WTC11 (cell line): Measurements from ENCODE around the gene CACNB4. TPM values are rescaled to one million over a fixed set of nuclear protein-coding genes. Genes with fewer than 3 reads are reported as not detected.

ENCODE experiments used
- ATAC-seq: fragments of 200-7000 bp; cut with Tn5 transposase; 2 replicates; pipeline ENCODE4 v1.10.0; 2021; ENCODE audit warnings: mild to moderate bottlenecking, moderate library complexity
- CTCF ChIA-PET: fragments of 300-600 bp; sonication (Branson Sonifier 250); formaldehyde crosslinking; loops from one replicate; lab custom pipeline; 2021; ENCODE audit warnings: antibody characterized with exemption; lab: Charles Lee
- POLR2A ChIA-PET: fragments of 350-600 bp; sonication (Branson Sonifier 250); formaldehyde crosslinking; loops from one replicate; lab custom pipeline; 2021; ENCODE audit warnings: antibody characterized with exemption; lab: Charles Lee
- DNase-seq: peaks from one replicate; pipeline ENCODE4 v3.0.0; 2021; ENCODE audit warnings: low spot score
- H3K27ac Mint-ChIP-seq: 2 replicates; pipeline ENCODE4 v1.8.0; 2021; ENCODE audit warnings: mixed read lengths
- H3K27me3 Mint-ChIP-seq: 2 replicates; pipeline ENCODE4 v1.8.0; 2021; ENCODE audit warnings: low read depth, mild to moderate bottlenecking, moderate library complexity, mixed read lengths
- H3K36me3 Mint-ChIP-seq: 2 replicates; pipeline ENCODE4 v1.8.0; 2021; ENCODE audit warnings: mixed read lengths
- H3K4me1 Mint-ChIP-seq: 2 replicates; pipeline ENCODE4 v1.8.0; 2022; ENCODE audit warnings: mixed read lengths
- H3K4me3 Mint-ChIP-seq: 2 replicates; pipeline ENCODE4 v1.8.0; 2021; ENCODE audit warnings: mild to moderate bottlenecking, moderate library complexity, mixed read lengths
- H3K9me3 Mint-ChIP-seq: 2 replicates; pipeline ENCODE4 v1.8.0; 2021; ENCODE audit warnings: mixed read lengths
- AR ChIP-seq: fragments of 250-450 bp; sonication (Bioruptor Pico); IDR thresholded peaks from 2 replicates; pipeline ENCODE4 v1.9.0; 2021; ENCODE audit warnings: mild to moderate bottlenecking
- CREB1 ChIP-seq: sonication (generic); formaldehyde crosslinking; IDR thresholded peaks from 2 replicates; pipeline ENCODE4 v1.8.0; 2023; ENCODE audit warnings: mild to moderate bottlenecking, missing genetic modification reagents
- FOXP1 ChIP-seq: sonication (generic); formaldehyde crosslinking; IDR thresholded peaks from 2 replicates; pipeline ENCODE4 v1.8.0; 2022; ENCODE audit warnings: missing genetic modification reagents, mild to moderate bottlenecking, moderate library complexity, borderline replicate concordance
- GRHL2 ChIP-seq: fragments of 250-450 bp; sonication (Bioruptor Pico); IDR thresholded peaks from 2 replicates; pipeline ENCODE4 v1.8.0; 2022; ENCODE audit warnings: mild to moderate bottlenecking, moderate library complexity; ENCODE audit not compliant: insufficient replicate concordance, severe bottlenecking
- HMGA2 ChIP-seq: fragments of 250-450 bp; sonication (Bioruptor Pico); IDR thresholded peaks from 2 replicates; pipeline ENCODE4 v1.4.0; 2021; ENCODE audit warnings: mild to moderate bottlenecking, moderate library complexity
- IRF2 ChIP-seq: sonication (generic); formaldehyde crosslinking; IDR thresholded peaks from 2 replicates; pipeline ENCODE4 v1.8.0; 2022; ENCODE audit warnings: low read depth, missing genetic modification reagents, borderline replicate concordance
- JAZF1 ChIP-seq: fragments of 250-450 bp; sonication (Bioruptor Pico); IDR thresholded peaks from 2 replicates; pipeline ENCODE4 v1.9.0; 2021; ENCODE audit warnings: moderate library complexity, mild to moderate bottlenecking, inconsistent platforms
- NR1H2 ChIP-seq: sonication (generic); formaldehyde crosslinking; IDR thresholded peaks from 2 replicates; pipeline ENCODE4 v1.9.0; 2021; ENCODE audit warnings: mild to moderate bottlenecking, moderate library complexity, missing genetic modification reagents
- OVOL2 ChIP-seq: fragments of 250-450 bp; sonication (Bioruptor Pico); IDR thresholded peaks from 2 replicates; pipeline ENCODE4 v1.9.0; 2021; ENCODE audit warnings: mild to moderate bottlenecking, borderline replicate concordance
- TP53 ChIP-seq: sonication (generic); formaldehyde crosslinking; IDR thresholded peaks from 2 replicates; pipeline ENCODE4 v1.8.1; 2023; ENCODE audit warnings: mild to moderate bottlenecking, missing genetic modification reagents
- ZNF219 ChIP-seq: sonication (generic); formaldehyde crosslinking; IDR thresholded peaks from 2 replicates; pipeline ENCODE4 v1.8.0; 2023; ENCODE audit warnings: missing genetic modification reagents, mild to moderate bottlenecking, borderline replicate concordance
- ZNF232 ChIP-seq: sonication (generic); formaldehyde crosslinking; IDR thresholded peaks from 2 replicates; pipeline ENCODE4 v1.8.0; 2022; ENCODE audit warnings: mild to moderate bottlenecking, missing genetic modification reagents
- total RNA-seq: library from RNA; stranded (reverse); gene quantifications from 3 replicates; pipeline ENCODE4 v1.2.3, GENCODE V29; 2021
- TF ChIP-seq, protein P1 (sequence below): sonication (generic); formaldehyde crosslinking; IDR thresholded peaks from 2 replicates; pipeline ENCODE4 v1.8.0; 2022; ENCODE audit warnings: mild to moderate bottlenecking, missing genetic modification reagents
- TF ChIP-seq, protein P2 (sequence below): fragments of 200-600 bp; IDR thresholded peaks from 2 replicates; pipeline ENCODE4 v1.8.0; 2022; ENCODE audit warnings: antibody characterized with exemption
- TF ChIP-seq, protein P3 (sequence below): sonication (generic); formaldehyde crosslinking; IDR thresholded peaks from 2 replicates; pipeline ENCODE4 v1.8.0; 2022; ENCODE audit warnings: missing genetic modification reagents
- TF ChIP-seq, protein P4 (sequence below): sonication (generic); formaldehyde crosslinking; conservative IDR thresholded peaks from 2 replicates; pipeline ENCODE4 v1.8.1; 2022; ENCODE audit warnings: mild to moderate bottlenecking, missing genetic modification reagents
- TF ChIP-seq, protein P5 (sequence below): fragments of 250-450 bp; sonication (Bioruptor Pico); IDR thresholded peaks from 2 replicates; pipeline ENCODE4 v1.9.0; 2021; ENCODE audit warnings: moderate library complexity, mild to moderate bottlenecking, inconsistent platforms, borderline replicate concordance
- TF ChIP-seq, protein P6 (sequence below): sonication (generic); formaldehyde crosslinking; IDR thresholded peaks from 2 replicates; pipeline ENCODE4 v1.8.0; 2022; ENCODE audit warnings: mild to moderate bottlenecking, missing genetic modification reagents

Gene CACNB4
- total RNA-seq, 1 experiment from 2014 or later, result 4.7 TPM

GRCh38 chr2:151882786-151883445 lies 215.9 kb downstream of the CACNB4 start:
- Mint-ChIP-seq H3K4me3 (no peak overlapping the region), H3K4me1 (peaks cover 6% of the 10 kb centered on the region), H3K27ac (no peak overlapping the region), H3K27me3 (no peaks in the 10 kb centered on the region), H3K9me3 (no peaks in the 10 kb centered on the region), H3K36me3 (no peaks in the 10 kb centered on the region)
- ChIA-PET POLR2A (no interaction called here), CTCF (no interaction called here)
- no peak for DNase-seq
- TF ChIP-seq IRF2 (no peak), AR (CRISPR knock-in tag) (no peak), FOXP1 (CRISPR knock-in tag) (no peak), HMGA2 (CRISPR knock-in tag) (no peak), CREB1 (no peak), ZNF232 (CRISPR knock-in tag) (no peak), OVOL2 (CRISPR knock-in tag) (no peak), ZNF219 (CRISPR knock-in tag) (no peak), TP53 (CRISPR knock-in tag) (no peak), JAZF1 (no peak), GRHL2 (CRISPR knock-in tag) (no peak), NR1H2 (CRISPR knock-in tag) (no peak)
- TF ChIP-seq, protein P1, sequence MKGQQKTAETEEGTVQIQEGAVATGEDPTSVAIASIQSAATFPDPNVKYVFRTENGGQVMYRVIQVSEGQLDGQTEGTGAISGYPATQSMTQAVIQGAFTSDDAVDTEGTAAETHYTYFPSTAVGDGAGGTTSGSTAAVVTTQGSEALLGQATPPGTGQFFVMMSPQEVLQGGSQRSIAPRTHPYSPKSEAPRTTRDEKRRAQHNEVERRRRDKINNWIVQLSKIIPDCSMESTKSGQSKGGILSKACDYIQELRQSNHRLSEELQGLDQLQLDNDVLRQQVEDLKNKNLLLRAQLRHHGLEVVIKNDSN (CRISPR knock-in tag), result no peak
- TF ChIP-seq, protein P2, sequence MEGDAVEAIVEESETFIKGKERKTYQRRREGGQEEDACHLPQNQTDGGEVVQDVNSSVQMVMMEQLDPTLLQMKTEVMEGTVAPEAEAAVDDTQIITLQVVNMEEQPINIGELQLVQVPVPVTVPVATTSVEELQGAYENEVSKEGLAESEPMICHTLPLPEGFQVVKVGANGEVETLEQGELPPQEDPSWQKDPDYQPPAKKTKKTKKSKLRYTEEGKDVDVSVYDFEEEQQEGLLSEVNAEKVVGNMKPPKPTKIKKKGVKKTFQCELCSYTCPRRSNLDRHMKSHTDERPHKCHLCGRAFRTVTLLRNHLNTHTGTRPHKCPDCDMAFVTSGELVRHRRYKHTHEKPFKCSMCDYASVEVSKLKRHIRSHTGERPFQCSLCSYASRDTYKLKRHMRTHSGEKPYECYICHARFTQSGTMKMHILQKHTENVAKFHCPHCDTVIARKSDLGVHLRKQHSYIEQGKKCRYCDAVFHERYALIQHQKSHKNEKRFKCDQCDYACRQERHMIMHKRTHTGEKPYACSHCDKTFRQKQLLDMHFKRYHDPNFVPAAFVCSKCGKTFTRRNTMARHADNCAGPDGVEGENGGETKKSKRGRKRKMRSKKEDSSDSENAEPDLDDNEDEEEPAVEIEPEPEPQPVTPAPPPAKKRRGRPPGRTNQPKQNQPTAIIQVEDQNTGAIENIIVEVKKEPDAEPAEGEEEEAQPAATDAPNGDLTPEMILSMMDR, result no peak
- TF ChIP-seq, protein P3, sequence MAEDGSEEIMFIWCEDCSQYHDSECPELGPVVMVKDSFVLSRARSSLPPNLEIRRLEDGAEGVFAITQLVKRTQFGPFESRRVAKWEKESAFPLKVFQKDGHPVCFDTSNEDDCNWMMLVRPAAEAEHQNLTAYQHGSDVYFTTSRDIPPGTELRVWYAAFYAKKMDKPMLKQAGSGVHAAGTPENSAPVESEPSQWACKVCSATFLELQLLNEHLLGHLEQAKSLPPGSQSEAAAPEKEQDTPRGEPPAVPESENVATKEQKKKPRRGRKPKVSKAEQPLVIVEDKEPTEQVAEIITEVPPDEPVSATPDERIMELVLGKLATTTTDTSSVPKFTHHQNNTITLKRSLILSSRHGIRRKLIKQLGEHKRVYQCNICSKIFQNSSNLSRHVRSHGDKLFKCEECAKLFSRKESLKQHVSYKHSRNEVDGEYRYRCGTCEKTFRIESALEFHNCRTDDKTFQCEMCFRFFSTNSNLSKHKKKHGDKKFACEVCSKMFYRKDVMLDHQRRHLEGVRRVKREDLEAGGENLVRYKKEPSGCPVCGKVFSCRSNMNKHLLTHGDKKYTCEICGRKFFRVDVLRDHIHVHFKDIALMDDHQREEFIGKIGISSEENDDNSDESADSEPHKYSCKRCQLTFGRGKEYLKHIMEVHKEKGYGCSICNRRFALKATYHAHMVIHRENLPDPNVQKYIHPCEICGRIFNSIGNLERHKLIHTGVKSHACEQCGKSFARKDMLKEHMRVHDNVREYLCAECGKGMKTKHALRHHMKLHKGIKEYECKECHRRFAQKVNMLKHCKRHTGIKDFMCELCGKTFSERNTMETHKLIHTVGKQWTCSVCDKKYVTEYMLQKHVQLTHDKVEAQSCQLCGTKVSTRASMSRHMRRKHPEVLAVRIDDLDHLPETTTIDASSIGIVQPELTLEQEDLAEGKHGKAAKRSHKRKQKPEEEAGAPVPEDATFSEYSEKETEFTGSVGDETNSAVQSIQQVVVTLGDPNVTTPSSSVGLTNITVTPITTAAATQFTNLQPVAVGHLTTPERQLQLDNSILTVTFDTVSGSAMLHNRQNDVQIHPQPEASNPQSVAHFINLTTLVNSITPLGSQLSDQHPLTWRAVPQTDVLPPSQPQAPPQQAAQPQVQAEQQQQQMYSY (CRISPR knock-in tag), result no peak
- TF ChIP-seq, protein P4, sequence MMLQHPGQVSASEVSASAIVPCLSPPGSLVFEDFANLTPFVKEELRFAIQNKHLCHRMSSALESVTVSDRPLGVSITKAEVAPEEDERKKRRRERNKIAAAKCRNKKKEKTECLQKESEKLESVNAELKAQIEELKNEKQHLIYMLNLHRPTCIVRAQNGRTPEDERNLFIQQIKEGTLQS (CRISPR knock-in tag), result no peak
- TF ChIP-seq, protein P5, sequence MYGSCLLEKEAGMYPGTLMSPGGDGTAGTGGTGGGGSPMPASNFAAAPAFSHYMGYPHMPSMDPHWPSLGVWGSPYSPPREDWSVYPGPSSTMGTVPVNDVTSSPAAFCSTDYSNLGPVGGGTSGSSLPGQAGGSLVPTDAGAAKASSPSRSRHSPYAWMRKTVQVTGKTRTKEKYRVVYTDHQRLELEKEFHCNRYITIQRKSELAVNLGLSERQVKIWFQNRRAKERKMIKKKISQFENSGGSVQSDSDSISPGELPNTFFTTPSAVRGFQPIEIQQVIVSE (CRISPR knock-in tag), result no peak
- TF ChIP-seq, protein P6, sequence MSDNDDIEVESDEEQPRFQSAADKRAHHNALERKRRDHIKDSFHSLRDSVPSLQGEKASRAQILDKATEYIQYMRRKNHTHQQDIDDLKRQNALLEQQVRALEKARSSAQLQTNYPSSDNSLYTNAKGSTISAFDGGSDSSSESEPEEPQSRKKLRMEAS (CRISPR knock-in tag), result no peak
- ATAC-seq, result no peak
